Stimulated activated CD4-positive, alpha-beta T cell treated with anti-CD3 and anti-CD28 coated beads, TNF-alpha, amount 100 ng/mL, for 48 hours (primary cell): ENCODE measurements around the gene CRYBB2.
"Not testable (repeated sequence)": the region's sequence is repeated elsewhere in the genome, so short reads cannot be mapped to it uniquely, and the experiment has no call there.

Source experiments
- DNase-seq, 3 donors: peaks; one replicate each; pipeline ENCODE4 v3.0.0-alpha.2; 2020; ENCODE audit warnings: low read depth in 3 of 3

CRYBB2 gene

GRCh38 chr22:25219211-25219689 is at the start of gene CRYBB2:
Gene CRYBB2 (plus strand): TSS chr22:25219639. CDS start chr22:25221430, 1,791 bp downstream.
- no peak for DNase-seq

GRCh38 chr22:25170426-25170980 is 48.9 kb upstream of the CRYBB2 start:
- DNase-seq: no peak

- peak in 2 of 3 donors; percentile 4 to 11 for DNase-seq
Observed at GRCh38 chr22:25172153-25172552, 47.3 kb upstream of the CRYBB2 start.

- no peak for DNase-seq
Observed at GRCh38 chr22:25174156-25174887, 45.1 kb upstream of the CRYBB2 start.

- no peak for DNase-seq
Observed at GRCh38 chr22:25174888-25175411, 44.5 kb upstream of the CRYBB2 start.

- DNase-seq: no peak
Observed at GRCh38 chr22:25176175-25176574, 43.3 kb upstream of the CRYBB2 start.

- DNase-seq: no peak
Observed at GRCh38 chr22:25176799-25177198, 42.6 kb upstream of the CRYBB2 start.

- DNase-seq: no peak
Observed at GRCh38 chr22:25177226-25177625, 42.2 kb upstream of the CRYBB2 start.

GRCh38 chr22:25177895-25178294 is 41.5 kb upstream of the CRYBB2 start:
- DNase-seq: no peak

GRCh38 chr22:25178348-25178747 is 41.1 kb upstream of the CRYBB2 start:
- not testable (repeated sequence) for DNase-seq

GRCh38 chr22:25178869-25179631 is 40.4 kb upstream of the CRYBB2 start:
- DNase-seq: not testable (repeated sequence)

GRCh38 chr22:25182131-25183110 is 37.0 kb upstream of the CRYBB2 start:
- DNase-seq: no peak

- no peak for DNase-seq
Observed at GRCh38 chr22:25183949-25184619, 35.4 kb upstream of the CRYBB2 start.

- no peak for DNase-seq
Observed at GRCh38 chr22:25186140-25186539, 33.3 kb upstream of the CRYBB2 start.

GRCh38 chr22:25187469-25187868 is 32.0 kb upstream of the CRYBB2 start:
- no peak for DNase-seq

- DNase-seq: no peak
Observed at GRCh38 chr22:25192406-25192805, 27.0 kb upstream of the CRYBB2 start.

GRCh38 chr22:25193130-25193529 is 26.3 kb upstream of the CRYBB2 start:
- no peak for DNase-seq

- DNase-seq: no peak
Observed at GRCh38 chr22:25193548-25193947, 25.9 kb upstream of the CRYBB2 start.

- no peak for DNase-seq
Observed at GRCh38 chr22:25196326-25196725, 23.1 kb upstream of the CRYBB2 start.

GRCh38 chr22:25197340-25197739 is 22.1 kb upstream of the CRYBB2 start:
- DNase-seq: no peak
